Stimulated activated CD4-positive, alpha-beta T cell treated with anti-CD3 and anti-CD28 coated beads, Interleukin-1b, Interleukin-23, amount 100 ng/mL, for 4 hours (primary cell): ENCODE results near the gene LCN12.

Experiments used
- DNase-seq, 2 donors: peaks; one replicate each; pipeline ENCODE4 v3.0.0-alpha.2; 2020; ENCODE audit warnings: low read depth in 2 of 2

The LCN12 gene

GRCh38 chr9:136945333-136946227 is 6.5 kb upstream of the LCN12 start:
- DNase-seq, result no peak

DNA sequence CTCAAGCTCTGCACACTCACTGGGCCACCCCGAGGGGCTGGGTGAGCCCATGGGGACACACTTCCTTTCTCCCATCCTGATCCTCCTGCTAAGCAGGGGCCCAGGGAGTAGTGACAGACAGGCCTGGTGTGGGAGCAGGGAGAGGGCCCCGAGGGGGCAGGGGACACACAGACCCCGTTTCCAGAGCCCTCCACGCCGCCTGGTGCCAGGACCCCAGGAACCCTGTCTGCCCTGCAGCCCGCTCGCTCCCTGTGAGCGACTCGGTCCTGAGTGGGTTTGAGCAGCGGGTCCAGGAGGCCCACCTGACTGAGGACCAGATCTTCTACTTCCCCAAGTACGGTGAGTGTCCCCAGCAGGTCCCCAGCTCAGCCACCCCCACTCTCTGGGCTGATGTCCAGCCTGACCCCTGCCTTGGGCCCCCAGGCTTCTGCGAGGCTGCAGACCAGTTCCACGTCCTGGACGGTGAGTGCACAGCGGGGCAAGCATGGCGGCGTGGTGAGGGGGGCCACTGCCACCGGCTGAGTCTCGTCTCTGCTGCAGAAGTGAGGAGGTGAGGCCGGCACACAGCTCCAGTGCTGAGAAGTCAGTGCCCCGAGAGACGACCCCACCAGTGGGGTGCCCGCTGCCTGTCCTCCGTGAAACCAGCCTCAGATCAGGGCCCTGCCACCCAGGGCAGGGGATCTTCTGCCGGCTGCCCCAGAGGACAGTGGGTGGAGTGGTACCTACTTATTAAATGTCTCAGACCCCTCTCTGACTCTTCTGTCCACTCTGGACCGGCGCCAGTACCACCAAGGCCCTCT is 5.6 kb upstream of the LCN12 start:
- DNase-seq, result no peak

DNA sequence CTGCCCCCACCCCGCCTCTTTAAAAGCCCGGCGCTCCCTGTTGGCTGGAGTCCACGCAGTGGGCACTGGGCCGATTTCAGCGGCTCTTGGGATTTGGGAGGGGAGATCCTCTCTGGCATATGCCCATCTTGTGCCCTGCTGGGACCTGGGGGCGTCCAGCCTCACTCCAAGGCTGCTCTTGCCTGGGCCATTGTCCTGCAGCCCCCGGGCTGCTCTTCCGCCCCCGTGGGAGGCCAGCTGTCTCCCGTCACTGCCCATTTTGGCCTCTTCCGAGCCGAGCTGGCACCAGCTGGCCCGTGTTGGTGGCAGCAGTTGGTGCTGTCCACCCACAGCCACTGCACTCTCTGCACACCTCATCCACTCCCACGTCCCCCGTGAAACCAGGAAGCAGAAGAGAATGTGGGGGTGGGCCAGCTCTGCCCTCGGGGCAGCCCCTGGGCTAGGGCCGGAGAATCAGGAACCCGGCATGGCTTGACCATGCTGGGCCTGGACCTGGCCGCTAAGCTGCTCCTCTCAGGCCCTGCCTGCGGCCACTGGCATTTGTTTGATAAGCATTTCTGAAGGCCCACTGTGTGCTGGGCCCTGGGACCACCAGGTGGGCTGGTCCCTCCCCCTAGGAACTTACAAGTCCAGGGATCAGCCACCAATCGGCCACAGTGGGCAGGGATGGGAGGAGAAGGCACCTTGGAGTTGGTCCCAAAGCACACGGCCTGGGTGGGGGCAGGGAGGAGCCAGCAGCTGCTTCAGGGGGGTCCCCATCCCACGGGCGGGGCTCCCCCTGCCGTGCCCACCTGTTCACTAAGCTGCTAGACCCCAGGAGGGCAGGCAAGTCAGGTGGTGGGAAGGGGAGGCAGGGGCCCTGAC is 4.8 kb upstream of the LCN12 start:
- no peak for DNase-seq

DNA sequence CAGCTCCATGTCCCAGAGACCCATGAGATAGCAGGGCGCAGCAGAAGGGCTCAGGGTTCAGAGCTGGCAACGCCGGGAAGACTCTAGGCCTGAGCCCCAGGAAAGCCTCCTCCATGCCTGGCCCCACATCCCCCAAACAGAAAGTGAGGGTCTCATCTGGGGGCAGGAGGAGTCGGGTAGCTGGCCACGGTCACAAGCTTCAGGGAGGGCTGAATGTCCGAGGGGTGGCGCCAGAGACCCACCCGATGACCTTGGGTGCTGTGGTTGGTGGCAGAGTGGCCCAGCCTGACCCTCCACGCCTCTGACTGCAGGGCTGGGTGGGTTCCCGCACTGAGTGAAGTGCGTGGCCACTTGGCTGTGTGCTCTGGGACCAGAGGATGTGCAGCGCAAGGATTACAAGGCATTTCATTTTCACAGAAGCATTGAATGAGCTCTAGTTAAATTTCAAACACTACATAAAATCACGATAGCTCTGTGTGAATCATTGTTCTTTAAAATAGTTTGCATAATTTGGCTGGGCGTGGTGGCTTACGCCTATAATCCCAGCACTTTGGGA is 4.0 kb upstream of the LCN12 start:
- no peak for DNase-seq

- DNase-seq, result no peak
These were observed 2.7 kb upstream of the LCN12 start for GRCh38 chr9:136949239-136949816.

DNA sequence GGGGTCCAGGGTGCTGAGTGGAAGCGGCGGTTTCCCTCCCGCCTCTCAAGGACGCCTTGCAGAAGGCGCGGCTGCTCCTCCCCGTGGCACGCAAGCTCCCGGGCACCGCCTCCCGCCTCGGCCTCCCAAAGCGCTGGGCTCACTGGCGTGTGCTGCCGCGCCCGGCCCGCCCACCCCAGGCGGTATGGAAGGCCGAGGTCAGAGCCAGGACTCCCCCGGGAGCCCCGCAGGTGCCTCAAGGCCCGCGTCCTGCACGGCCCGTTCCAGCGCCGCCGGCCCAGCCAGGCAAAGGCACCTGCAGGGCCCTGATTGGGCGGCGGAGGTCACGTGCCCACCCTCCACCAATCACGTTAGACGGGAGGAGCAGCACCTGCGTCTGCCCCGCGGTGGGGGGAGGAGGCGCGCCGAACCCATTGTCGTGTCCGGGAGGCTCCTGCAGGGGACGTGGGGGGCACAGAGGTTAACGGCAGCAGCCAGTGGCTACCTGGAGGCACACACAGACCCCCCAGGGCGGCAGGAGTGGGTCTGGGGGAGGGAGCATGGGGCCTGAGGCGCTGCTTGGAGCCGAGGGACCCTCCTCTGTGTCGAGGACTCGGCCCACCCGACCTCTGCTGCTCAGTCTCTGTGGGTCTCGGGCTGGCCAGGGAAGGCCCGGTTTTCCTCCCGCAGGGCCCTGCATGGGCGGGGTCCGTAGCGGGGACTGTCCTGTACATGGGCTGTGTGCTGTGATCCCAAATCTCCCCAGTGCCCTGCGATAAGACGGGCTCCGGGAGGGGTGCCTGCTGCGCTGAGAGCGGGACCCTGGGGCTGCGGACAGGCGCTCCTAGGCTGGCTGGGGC is 2.0 kb upstream of the LCN12 start:
- peak; percentile 93 to 95 for DNase-seq

DNA sequence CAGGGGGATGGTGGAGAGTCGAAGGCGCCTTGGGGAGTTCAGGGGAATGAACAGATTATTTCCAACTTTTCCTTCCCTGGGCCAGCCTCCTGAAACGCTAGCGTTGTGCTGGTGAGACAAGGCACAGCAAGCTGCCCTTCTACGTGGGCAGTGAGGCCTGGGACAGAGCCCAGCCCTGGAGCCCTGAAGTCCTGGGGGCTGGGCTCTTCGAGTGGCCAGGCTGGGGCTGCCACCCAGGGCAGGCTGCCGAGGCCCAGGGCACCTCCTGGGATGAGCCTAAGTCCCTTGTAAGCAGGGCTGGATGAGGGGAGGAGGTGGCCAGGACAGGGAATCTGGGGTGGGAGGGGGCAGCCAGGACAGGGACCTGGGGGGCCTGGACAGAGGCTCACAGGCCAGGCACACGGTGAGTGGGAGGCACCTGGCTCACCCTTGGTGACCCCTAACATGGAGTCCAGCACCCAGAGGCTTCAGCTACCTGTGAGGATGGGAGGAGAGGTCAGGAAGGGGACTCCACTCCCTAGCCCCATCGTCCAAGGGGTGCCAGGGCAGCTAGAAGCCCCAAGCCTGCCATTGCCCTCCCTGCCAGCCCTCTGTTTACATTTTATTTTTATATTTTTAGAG is 1.3 kb upstream of the LCN12 start:
- DNase-seq, result no peak

GRCh38 chr9:136952321-136952850 is 313 bp downstream of the LCN12 start:
- DNase-seq, result no peak

DNA sequence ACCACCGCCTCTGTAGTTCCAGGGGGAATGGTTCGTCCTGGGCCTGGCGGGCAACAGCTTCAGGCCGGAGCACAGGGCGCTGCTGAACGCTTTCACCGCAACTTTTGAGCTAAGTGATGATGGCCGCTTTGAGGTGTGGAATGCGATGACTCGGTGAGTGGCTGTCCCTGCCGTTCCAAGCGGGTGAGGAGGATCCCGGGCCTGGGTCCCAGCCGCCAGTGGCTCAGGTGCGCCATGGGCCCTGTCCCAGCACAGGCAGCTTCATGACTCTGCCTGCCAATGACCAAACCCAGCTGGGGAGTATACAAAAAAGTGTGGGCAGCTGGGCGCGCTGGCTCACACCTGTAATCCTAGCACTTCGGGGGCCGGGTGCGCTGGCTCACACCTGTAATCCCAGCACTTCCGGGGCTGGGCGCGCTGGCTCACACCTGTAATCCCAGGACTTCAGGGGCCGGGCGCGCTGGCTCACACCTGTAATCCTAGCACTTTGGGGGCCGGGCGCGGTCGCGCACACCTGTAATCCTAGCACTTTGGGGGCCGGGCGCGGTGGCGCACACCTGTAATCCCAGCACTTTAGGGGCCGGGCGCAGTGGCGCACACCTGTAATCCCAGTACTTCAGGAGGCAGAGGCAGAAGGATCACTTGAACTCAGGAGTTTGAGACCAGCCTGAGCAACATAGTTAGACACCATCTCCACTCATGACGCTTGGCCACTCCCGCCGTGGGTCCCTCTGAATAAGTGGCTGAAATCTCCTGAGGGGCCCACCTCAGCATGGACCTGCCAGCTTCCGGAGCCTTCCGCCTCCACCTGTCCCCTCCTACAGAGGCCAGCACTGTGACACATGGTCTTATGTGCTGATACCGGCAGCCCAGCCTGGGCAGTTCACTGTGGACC is 1.1 kb downstream of the LCN12 start:
- no peak for DNase-seq

GRCh38 chr9:136953771-136954269 is 1.7 kb downstream of the LCN12 start:
- no peak for DNase-seq

DNA sequence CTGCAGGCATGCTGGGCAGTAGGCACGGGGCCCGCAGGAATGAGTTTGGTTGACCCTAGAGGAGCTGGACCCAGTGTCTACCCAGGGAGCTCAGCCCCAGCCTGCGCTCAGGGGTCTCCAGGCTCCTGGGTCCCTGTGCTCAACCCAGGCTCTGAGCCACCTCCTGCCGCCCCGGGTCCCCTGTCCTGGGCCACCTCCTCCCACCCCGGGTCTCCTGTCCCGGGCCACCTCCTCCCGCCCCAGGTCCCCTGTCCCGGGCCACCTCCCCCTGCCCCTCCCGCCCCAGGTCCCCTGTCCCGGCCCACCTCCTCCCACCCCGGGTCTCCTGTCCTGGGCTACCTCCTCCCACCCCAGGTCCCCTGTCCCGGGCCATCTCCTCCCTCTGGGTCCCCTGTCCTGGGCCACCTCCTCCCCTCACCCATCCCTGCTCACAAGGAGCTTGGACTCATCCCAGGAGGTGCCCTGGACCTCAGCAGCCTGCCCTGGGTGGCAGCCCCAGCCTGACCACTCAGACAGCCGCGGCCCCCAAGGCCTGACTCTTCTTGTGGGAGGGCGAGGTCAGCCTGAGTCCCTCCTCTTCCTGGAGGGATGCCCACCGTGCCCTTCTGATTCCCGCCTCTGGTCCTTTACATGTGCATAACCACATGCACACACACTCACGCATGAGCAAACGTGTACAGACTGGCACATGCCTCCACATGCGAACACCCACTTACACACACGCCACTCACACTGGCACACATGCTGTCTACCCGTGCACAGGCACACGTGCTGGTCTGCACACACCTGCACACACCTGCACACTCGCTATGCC is 2.4 kb downstream of the LCN12 start:
- DNase-seq, result no peak

DNA sequence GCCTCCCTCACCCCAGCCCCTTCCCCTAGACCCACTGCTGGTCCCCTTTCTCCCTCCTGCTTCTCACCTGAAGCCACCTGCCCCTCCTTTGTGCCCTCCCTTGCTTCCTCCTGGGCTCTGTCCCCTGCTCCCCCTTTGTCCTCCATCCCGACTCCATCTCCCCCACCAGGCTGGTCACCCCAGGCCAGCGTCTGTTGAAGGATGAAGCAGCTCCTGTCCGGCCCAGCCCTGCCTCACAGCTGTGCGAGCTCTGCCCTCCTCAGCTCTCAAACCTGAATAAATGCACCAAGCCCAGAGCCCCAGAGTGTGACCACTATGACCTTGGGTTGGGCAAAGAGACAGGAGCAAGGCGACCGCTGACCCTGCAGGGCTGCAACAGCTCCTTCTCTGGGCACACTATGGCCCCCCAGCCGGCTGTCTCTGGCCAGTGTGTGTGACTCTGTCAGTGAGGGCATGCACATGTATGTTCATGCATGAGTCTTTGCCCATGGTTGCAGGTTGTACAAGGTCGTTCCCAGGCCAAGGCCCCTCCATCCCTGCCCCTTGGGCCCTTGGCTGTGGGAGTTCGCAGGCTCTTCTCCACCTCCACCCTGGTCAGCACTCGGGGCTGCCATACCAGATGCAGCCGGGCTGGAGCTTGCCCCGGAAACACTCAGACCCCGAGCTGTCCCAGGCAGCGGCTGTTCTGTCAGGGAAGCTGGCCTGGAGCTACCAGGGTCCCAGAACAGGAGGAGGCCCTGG is 3.3 kb downstream of the LCN12 start:
- no peak for DNase-seq

- no peak for DNase-seq
These were observed 3.9 kb downstream of the LCN12 start for GRCh38 chr9:136955943-136956335.

DNA sequence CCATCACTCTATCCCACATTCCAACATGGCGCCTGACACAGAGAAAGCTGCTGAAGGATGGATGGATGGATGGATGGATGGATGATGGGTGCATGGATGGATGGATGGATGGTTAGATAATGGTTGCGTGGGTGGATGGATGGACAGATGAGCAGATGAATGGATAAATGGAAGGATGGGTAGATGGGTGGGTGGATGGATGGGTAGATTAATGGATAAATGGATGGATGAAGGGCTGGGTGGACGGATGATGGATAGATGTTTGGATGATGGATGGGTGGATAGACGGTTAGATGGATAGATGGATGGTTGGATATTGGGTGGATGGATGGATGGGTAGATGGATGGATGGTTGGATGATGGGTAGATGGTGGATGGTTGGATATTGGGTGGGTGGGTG is 4.5 kb downstream of the LCN12 start:
- no peak for DNase-seq

DNA sequence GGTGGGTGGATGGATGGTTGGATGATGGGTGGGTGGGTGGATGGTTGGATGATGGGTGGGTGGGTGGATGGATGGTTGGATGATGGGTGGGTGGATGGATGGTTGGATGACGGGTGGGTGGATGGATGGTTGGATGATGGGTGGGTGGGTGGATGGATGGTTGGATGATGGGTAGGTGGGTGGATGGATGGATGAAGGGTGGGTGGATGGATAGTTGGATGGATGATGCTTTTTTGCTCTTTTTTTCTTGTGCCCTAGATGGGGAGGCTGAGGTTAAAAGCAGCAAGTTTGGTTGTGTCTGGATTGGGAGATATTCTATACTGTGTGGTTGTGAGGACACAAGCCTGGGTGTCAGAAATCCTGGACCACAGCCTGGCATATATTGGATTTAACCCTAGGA is 5.4 kb downstream of the LCN12 start:
- DNase-seq, result no peak

DNA sequence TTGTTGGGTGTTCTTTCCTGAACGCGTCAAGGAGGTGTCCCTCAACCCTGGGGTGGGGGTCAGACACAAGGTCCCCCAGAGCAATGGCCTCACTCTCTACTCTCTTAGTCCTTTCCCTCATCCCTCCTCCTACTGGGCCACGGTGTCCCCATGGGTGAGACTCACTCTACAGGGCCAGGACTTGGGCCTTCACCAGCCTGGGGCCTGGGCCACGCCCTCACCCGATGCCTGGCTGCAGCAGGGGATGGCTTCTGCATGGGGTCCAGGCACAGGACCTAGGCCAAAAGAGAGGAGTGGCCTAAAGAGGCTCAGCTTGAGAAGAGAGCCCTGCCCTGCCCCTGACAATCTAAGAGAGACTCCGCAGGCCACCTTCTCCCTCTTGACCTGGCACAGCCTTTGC is 5.8 kb downstream of the LCN12 start:
- DNase-seq, result no peak

GRCh38 chr9:136958473-136958872 is 6.4 kb downstream of the LCN12 start:
- DNase-seq, result no peak
